ENCODE results near the gene CNIH2.

- TF ChIP-seq POLR2AphosphoS5 (IDR thresholded peaks at IDR 0.05) = no peak
- no peak for TF ChIP-seq REST (IDR thresholded peaks at IDR 0.05; ENCODE audit: borderline replicate concordance)
- TF ChIP-seq CTCF (IDR thresholded peaks at IDR 0.05; ENCODE audit: poor library complexity, severe bottlenecking) = no peak
- no peak for TF ChIP-seq RAD21 (conservative IDR thresholded peaks at IDR 0.05)
- TF ChIP-seq EZH2 (IDR thresholded peaks at IDR 0.05; ENCODE audit: borderline replicate concordance, insufficient read depth, low read length, poor library complexity, severe bottlenecking) = no peak
Measured at GRCh38 chr11:66326261-66327111, 48.5 kb downstream of the CNIH2 start.

All from neural cell (in vitro differentiated cells).